KOPT-K1 (cell line): Measurements from ENCODE around the gene STAT5B.

Source experiments
- H3K27ac ChIP-seq: fragments of 200-600 bp; sonication (generic); 2 replicates; pipeline ENCODE4 v1.5.1; 2016; ENCODE audit warnings: antibody characterized with exemption, mild to moderate bottlenecking, low read depth, low read length; ENCODE audit not compliant: poor library complexity, severe bottlenecking
- H3K36me3 ChIP-seq: fragments of 200-600 bp; sonication (generic); 2 replicates; pipeline ENCODE4 v1.5.1; 2017; ENCODE audit warnings: antibody characterized with exemption, mild to moderate bottlenecking, low read length, moderate library complexity; ENCODE audit not compliant: insufficient read depth
- H3K9me3 ChIP-seq: fragments of 200-600 bp; sonication (generic); 2 replicates; pipeline ENCODE4 v1.5.1; 2017; ENCODE audit warnings: antibody characterized with exemption, low read length, mild to moderate bottlenecking; ENCODE audit not compliant: insufficient read depth, poor library complexity, severe bottlenecking

STAT5B gene

GRCh38 chr17:42283241-42284023 is 7.2 kb upstream of the STAT5B start:
- H3K9me3 ChIP-seq: no peaks in the 10 kb centered on the region
- peak overlapping the region; percentile 28 for H3K27ac ChIP-seq
- H3K36me3 ChIP-seq: peaks cover 14% of the 10 kb centered on the region

- Histone ChIP-seq H3K9me3 (no peaks in the 10 kb centered on the region), H3K27ac (no peak overlapping the region), H3K36me3 (peaks cover 14% of the 10 kb centered on the region)
Observed at GRCh38 chr17:42282478-42283080, 6.4 kb upstream of the STAT5B start.

- Histone ChIP-seq H3K9me3 (no peaks in the 10 kb centered on the region), H3K36me3 (peaks cover 14% of the 10 kb centered on the region), H3K27ac (no peak overlapping the region)
Observed at GRCh38 chr17:42281571-42282096, 5.4 kb upstream of the STAT5B start.

- Histone ChIP-seq H3K36me3 (peaks cover 8% of the 10 kb centered on the region), H3K9me3 (no peaks in the 10 kb centered on the region), H3K27ac (no peak overlapping the region)
Observed at GRCh38 chr17:42279776-42280630, 3.8 kb upstream of the STAT5B start.

- Histone ChIP-seq H3K9me3 (no peaks in the 10 kb centered on the region), H3K27ac (peak overlapping the region; percentile 79), H3K36me3 (no peaks in the 10 kb centered on the region; the same call in 1 of the 2 replicates)
Observed at GRCh38 chr17:42277342-42277712, 1.1 kb upstream of the STAT5B start.

- Histone ChIP-seq H3K27ac (peak overlapping the region; percentile 79), H3K36me3 (no peaks in the 10 kb centered on the region; the same call in 1 of the 2 replicates), H3K9me3 (no peaks in the 10 kb centered on the region)
Observed at GRCh38 chr17:42276609-42277341, 584 bp upstream of the STAT5B start.

GRCh38 chr17:42275527-42276358 is 448 bp downstream of the STAT5B start:
- H3K9me3 ChIP-seq: no peaks in the 10 kb centered on the region
- peak overlapping the region; percentile 79 for H3K27ac ChIP-seq
- H3K36me3 ChIP-seq: no peaks in the 10 kb centered on the region; the same call in 1 of the 2 replicates

- H3K36me3 ChIP-seq: no peaks in the 10 kb centered on the region; the same call in 1 of the 2 replicates
- H3K27ac ChIP-seq: peak overlapping the region; percentile 79
- H3K9me3 ChIP-seq: no peaks in the 10 kb centered on the region
Observed at GRCh38 chr17:42274812-42275526, 1.2 kb downstream of the STAT5B start.

- Histone ChIP-seq H3K27ac (peak overlapping the region; percentile 79), H3K36me3 (no peaks in the 10 kb centered on the region; the same call in 1 of the 2 replicates), H3K9me3 (no peaks in the 10 kb centered on the region)
Observed at GRCh38 chr17:42274253-42274542, 2.0 kb downstream of the STAT5B start.

- Histone ChIP-seq H3K9me3 (no peaks in the 10 kb centered on the region), H3K36me3 (no peaks in the 10 kb centered on the region), H3K27ac (peak overlapping the region; percentile 79)
Observed at GRCh38 chr17:42273474-42274252, 2.5 kb downstream of the STAT5B start.

- H3K27ac ChIP-seq: peak overlapping the region; percentile 79
- H3K9me3 ChIP-seq: no peaks in the 10 kb centered on the region
- no peaks in the 10 kb centered on the region for H3K36me3 ChIP-seq
Observed at GRCh38 chr17:42272162-42272907, 3.9 kb downstream of the STAT5B start.

- H3K27ac ChIP-seq: no peak overlapping the region
- H3K36me3 ChIP-seq: no peaks in the 10 kb centered on the region
- H3K9me3 ChIP-seq: no peaks in the 10 kb centered on the region
Observed at GRCh38 chr17:42271779-42272035, 4.5 kb downstream of the STAT5B start.
